ENCODE data around the gene CRB3. TPM values are rescaled to one million over a fixed set of nuclear protein-coding genes. Genes with fewer than 3 reads are reported as not detected.
"Not testable (repeated sequence)": the region's sequence is repeated elsewhere in the genome, so short reads cannot be mapped to it uniquely, and the experiment has no call there.

Gene CRB3
- total and polyA plus RNA-seq, 4 donors = 0.38 to 13.9 TPM; not detected in 2

GRCh38 chr19:6423499-6424194 lies 40.4 kb upstream of the CRB3 start:
- Histone ChIP-seq H3K36me3 (ENCODE audit: control insufficient read depth in 1 of 2, insufficient read depth in 2 of 2, low read length in 1 of 2) (peaks cover 0 to 3% of the 10 kb centered on the region in 2 donors), H3K27me3 (ENCODE audit: control insufficient read depth in 1 of 2, insufficient read depth in 2 of 2, low read length in 1 of 2) (no peaks in the 10 kb centered on the region), H3K27ac (ENCODE audit: low read depth in 1 of 2, low read length in 2 of 2) (no peak overlapping the region), H3K4me3 (ENCODE audit: low read length in 2 of 2) (peak overlapping the region; percentile 87 to 94), H3K9me3 (ENCODE audit: control insufficient read depth, low read length) (no peaks in the 10 kb centered on the region), H3K4me1 (ENCODE audit: control insufficient read depth in 1 of 2, insufficient read depth in 2 of 2, low read length in 2 of 2) (no peaks in the 10 kb centered on the region)
- ATAC-seq (ENCODE audit: low FRiP score) (no peak), DNase-seq (peak; percentile 67 to 81)
- 0 to 2% methylated on average over 20 of the region's 20 CpGs for WGBS, 2 donors
- intact Hi-C loops (cut with DNase I) = loop anchor here (2.0 kb wide), 2 partner anchors 35 to 51 kb away; partner anchors contain the start of genes ALKBH7 (in 1 of the 2) and SLC25A23 (in 1 of the 2)

DNA sequence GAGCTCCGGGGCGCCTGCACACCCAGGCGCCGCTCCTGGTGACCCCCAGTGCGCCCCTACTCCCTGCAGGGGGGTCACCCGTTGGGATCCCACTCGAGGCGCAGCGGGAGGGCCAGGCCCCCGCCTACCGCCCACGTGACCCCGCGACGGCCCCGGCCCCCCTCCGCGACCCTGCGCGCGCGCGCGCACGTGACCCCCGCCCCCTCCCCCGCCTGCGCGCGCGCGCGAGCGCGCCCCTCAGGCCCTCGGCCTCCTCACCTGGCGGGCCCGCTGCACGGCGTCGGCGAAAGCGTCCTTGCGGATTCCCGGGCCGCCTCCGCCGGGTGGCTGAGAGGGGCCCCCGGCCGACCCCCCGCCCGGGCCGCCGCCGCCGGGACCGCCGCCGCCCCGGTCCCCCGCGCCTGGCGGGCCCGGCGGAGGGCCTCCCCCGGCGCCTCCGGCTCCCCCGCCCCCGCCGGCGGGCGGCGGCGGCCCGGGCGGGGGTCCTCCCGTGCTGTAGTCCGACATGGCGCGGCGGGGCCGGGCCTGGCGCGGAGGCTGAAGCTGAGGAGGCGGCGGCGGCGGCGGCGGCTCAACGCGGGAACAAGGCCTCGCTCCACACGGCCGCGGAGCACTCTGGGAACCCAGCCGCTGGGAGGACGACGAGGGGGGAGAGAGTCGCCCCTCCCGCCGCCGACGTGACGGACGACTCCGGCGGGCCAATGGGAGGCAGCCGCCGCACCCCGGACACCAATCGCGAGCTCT lies 39.7 kb upstream of the CRB3 start, which contains the start of gene KHSRP:
Gene KHSRP (minus strand): TSS at position 617 of the 744 bp plus-strand sequence. CDS start 110 bp downstream, at position 507.
- Histone ChIP-seq H3K27ac (ENCODE audit: low read depth in 1 of 2, low read length in 2 of 2) (peak within 1 kb of the TSS; percentile 34 to 53), H3K4me1 (ENCODE audit: control insufficient read depth in 1 of 2, insufficient read depth in 2 of 2, low read length in 2 of 2) (no peaks in the 10 kb centered on the region), H3K27me3 (ENCODE audit: control insufficient read depth in 1 of 2, insufficient read depth in 2 of 2, low read length in 1 of 2) (no peaks in the 10 kb centered on the region), H3K36me3 (ENCODE audit: control insufficient read depth in 1 of 2, insufficient read depth in 2 of 2, low read length in 1 of 2) (no peaks in the 10 kb centered on the region), H3K9me3 (ENCODE audit: control insufficient read depth, low read length) (no peaks in the 10 kb centered on the region), H3K4me3 (ENCODE audit: low read length in 2 of 2) (peak within 1 kb of the TSS; percentile 87 to 94)
- ATAC-seq (ENCODE audit: low FRiP score) = no peak
- 0 to 1% methylated on average over 61 to 114 of the region's 114 CpGs for WGBS, 2 donors
- intact Hi-C loops (cut with DNase I) = loop anchor here (2.0 kb wide), 2 partner anchors 34 to 52 kb away; partner anchors contain the start of genes ALKBH7 (in 1 of the 2) and SLC25A23 (in 1 of the 2)
- peak in 1 of 2 donors; percentile 79 for DNase-seq

DNA sequence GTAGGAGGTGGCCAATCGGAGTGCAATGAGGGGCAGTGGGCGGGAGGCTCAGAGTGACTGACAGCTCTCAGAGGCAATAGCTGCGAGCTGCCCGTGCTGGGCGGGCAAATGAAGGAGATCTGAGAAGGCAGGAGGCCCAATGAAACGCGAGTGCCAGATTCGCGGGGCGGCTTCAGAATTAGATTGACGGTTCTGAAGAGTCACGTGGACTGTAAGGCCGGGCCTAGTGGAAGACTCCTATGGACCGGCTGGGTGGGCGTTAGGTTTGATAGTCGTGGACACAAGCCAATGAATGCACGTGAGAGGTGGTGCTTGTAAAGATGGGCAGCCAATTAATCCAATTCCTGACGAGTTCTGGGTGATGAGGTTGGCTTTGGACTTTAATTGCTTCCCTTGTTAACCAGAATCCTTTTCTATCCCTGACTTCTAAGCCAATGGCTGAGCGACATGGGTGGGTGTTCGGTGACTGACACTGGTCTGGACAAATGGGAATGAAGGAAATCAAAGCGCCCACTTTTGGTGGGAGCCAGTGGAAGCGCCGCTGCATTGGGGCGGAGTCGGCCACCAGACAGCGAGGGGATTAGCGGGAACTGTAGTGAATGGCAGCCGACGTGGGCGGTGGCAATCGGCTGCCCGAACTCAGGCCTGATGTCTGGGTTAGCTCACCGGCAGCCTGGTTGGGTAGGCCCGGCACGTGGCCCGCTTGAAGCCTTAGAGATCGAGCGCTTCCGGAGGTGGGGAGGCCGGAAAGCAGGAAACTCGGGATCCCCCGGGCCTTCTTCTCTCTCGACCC lies 38.9 kb upstream of the CRB3 start:
- Histone ChIP-seq H3K9me3 (ENCODE audit: control insufficient read depth, low read length) (no peaks in the 10 kb centered on the region), H3K4me3 (ENCODE audit: low read length in 2 of 2) (no peak overlapping the region)
- WGBS, 2 donors = 5 to 6% methylated on average over 43 of the region's 43 CpGs

GRCh38 chr19:6425732-6426620 lies 38.1 kb upstream of the CRB3 start:
- DNase-seq (no peak), ATAC-seq (ENCODE audit: low FRiP score) (no peak)
- H3K9me3 ChIP-seq (ENCODE audit: control insufficient read depth, low read length) = no peaks in the 10 kb centered on the region
- H3K4me1 ChIP-seq (ENCODE audit: control insufficient read depth in 1 of 2, insufficient read depth in 2 of 2, low read length in 2 of 2) = no peaks in the 10 kb centered on the region
- peak overlapping the region in 1 of 2 donors; percentile 34 for H3K27ac ChIP-seq (ENCODE audit: low read depth in 1 of 2, low read length in 2 of 2)
- 93 to 95% methylated on average over 21 of the region's 21 CpGs for WGBS, 2 donors
- no peaks in the 10 kb centered on the region for H3K27me3 ChIP-seq (ENCODE audit: control insufficient read depth in 1 of 2, insufficient read depth in 2 of 2, low read length in 1 of 2)
- no peak overlapping the region for H3K4me3 ChIP-seq (ENCODE audit: low read length in 2 of 2)
- H3K36me3 ChIP-seq (ENCODE audit: control insufficient read depth in 1 of 2, insufficient read depth in 2 of 2, low read length in 1 of 2) = no peaks in the 10 kb centered on the region
- intact Hi-C loops (cut with DNase I) = loop anchor here (1.0 to 2.0 kb wide), 3 partner anchors 33 to 53 kb away; partner anchors contain the start of genes ALKBH7 (in 1 of the 2), GTF2F1 (in 1 of the 2) and SLC25A23 (in 1 of the 2)

More for the DNA sequence above, 38.9 kb upstream of the CRB3 start:
- ATAC-seq (ENCODE audit: low FRiP score) (peak; percentile 97), DNase-seq (peak; percentile 99 to 100)
- intact Hi-C loops (cut with DNase I) = loop anchor here (1.0 to 2.0 kb wide), 3 partner anchors 32 to 52 kb away; partner anchors contain the start of genes ALKBH7 (in 1 of the 2), GTF2F1 (in 1 of the 2) and SLC25A23 (in 1 of the 2)
- H3K27ac ChIP-seq (ENCODE audit: low read depth in 1 of 2, low read length in 2 of 2) = peak overlapping the region in 1 of 2 donors; percentile 34
- no peaks in the 10 kb centered on the region for H3K4me1 ChIP-seq (ENCODE audit: control insufficient read depth in 1 of 2, insufficient read depth in 2 of 2, low read length in 2 of 2)
- H3K27me3 ChIP-seq (ENCODE audit: control insufficient read depth in 1 of 2, insufficient read depth in 2 of 2, low read length in 1 of 2) = no peaks in the 10 kb centered on the region
- no peaks in the 10 kb centered on the region for H3K36me3 ChIP-seq (ENCODE audit: control insufficient read depth in 1 of 2, insufficient read depth in 2 of 2, low read length in 1 of 2)

DNA sequence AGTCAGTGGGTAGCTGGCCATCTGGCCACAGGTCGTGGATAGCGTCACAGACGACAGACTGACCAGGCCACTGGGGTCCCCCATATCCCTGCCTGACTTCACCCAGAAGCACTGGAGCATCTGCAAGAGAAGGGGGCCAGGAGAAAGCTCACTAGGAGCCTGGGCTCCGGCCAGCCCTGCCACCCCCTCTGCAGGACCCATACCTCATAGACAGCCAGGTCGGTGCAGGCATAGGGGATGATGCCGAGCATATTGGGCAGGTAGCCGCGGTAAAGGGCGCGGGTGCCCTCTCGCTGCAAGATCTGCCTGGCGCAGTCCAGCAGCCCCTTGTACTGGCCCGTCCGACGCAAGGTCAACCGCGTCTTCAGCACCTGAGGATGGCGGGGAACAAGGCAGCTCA lies 36.9 kb upstream of the CRB3 start:
- DNase-seq (no peak), ATAC-seq (ENCODE audit: low FRiP score) (no peak)
- 95 to 96% methylated on average over 17 to 18 of the region's 18 CpGs for WGBS, 2 donors
- Histone ChIP-seq H3K36me3 (ENCODE audit: control insufficient read depth in 1 of 2, insufficient read depth in 2 of 2, low read length in 1 of 2) (no peaks in the 10 kb centered on the region), H3K4me1 (ENCODE audit: control insufficient read depth in 1 of 2, insufficient read depth in 2 of 2, low read length in 2 of 2) (no peaks in the 10 kb centered on the region), H3K27ac (ENCODE audit: low read depth in 1 of 2, low read length in 2 of 2) (no peak overlapping the region), H3K4me3 (ENCODE audit: low read length in 2 of 2) (no peak overlapping the region), H3K9me3 (ENCODE audit: control insufficient read depth, low read length) (no peaks in the 10 kb centered on the region), H3K27me3 (ENCODE audit: control insufficient read depth in 1 of 2, insufficient read depth in 2 of 2, low read length in 1 of 2) (no peaks in the 10 kb centered on the region)
- intact Hi-C loops (cut with DNase I) = no loop called here

GRCh38 chr19:6428692-6429418 lies 35.2 kb upstream of the CRB3 start:
- H3K27ac ChIP-seq (ENCODE audit: low read depth in 1 of 2, low read length in 2 of 2); ATAC-seq (ENCODE audit: low FRiP score); DNase-seq; H3K27me3 ChIP-seq (ENCODE audit: control insufficient read depth in 1 of 2, insufficient read depth in 2 of 2, low read length in 1 of 2); intact Hi-C loops (cut with DNase I); H3K9me3 ChIP-seq (ENCODE audit: control insufficient read depth, low read length); H3K4me1 ChIP-seq (ENCODE audit: control insufficient read depth in 1 of 2, insufficient read depth in 2 of 2, low read length in 2 of 2); H3K4me3 ChIP-seq (ENCODE audit: low read length in 2 of 2); H3K36me3 ChIP-seq (ENCODE audit: control insufficient read depth in 1 of 2, insufficient read depth in 2 of 2, low read length in 1 of 2): not testable (repeated sequence)
- WGBS, 2 donors = 91% methylated on average over 2 of the region's 2 CpGs

DNA sequence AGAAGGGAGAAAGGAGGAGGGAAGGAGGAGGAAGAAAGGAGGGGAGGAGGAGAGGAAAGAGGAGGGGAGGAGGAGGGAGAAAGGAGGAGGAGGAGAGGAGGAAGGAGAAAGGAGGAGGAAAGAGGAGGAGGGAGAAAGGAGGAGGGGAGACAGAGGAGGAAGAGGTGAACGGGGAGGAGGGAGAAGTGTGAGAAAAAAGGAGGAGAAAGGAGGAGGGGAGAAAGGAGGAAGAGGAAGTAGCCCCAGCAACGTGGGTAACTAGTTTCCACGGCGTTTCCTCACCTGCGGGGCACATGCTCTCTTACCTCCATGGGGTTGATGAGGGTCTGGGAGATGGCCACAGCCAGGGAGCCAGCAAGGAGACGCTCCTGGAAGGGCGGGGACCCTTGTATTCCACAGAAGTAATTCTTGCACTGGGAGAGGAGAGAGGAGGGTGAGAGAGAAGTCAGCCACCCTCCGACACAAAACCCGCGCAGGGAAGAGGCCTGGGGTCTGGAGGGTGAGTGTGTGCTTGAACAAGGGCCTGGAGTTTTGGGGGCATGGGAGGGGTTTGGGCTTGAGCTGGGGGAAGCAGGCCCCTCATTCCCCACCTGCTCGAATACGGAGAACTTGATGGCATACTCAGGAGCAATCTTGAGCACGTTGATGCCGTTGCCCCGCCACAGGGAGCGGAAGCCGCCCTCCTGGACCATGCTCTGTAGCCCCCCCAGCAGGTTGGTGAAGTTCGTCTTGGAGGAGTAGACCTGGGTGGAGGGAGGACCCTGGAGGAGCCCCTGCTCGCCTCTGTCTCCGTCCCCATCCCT lies 34.5 kb upstream of the CRB3 start:
- ATAC-seq (ENCODE audit: low FRiP score) = no peak
- no peak for DNase-seq
- Histone ChIP-seq H3K9me3 (ENCODE audit: control insufficient read depth, low read length) (no peaks in the 10 kb centered on the region), H3K4me1 (ENCODE audit: control insufficient read depth in 1 of 2, insufficient read depth in 2 of 2, low read length in 2 of 2) (no peaks in the 10 kb centered on the region), H3K27me3 (ENCODE audit: control insufficient read depth in 1 of 2, insufficient read depth in 2 of 2, low read length in 1 of 2) (no peaks in the 10 kb centered on the region), H3K36me3 (ENCODE audit: control insufficient read depth in 1 of 2, insufficient read depth in 2 of 2, low read length in 1 of 2) (no peaks in the 10 kb centered on the region), H3K4me3 (ENCODE audit: low read length in 2 of 2) (no peak overlapping the region), H3K27ac (ENCODE audit: low read depth in 1 of 2, low read length in 2 of 2) (no peak overlapping the region)
- WGBS, 2 donors = 58 to 62% methylated on average over 20 of the region's 20 CpGs
- intact Hi-C loops (cut with DNase I) = no loop called here

Measured in aorta (tissue), 5 donors.